Activated CD4-positive, CD25-positive, alpha-beta regulatory T cell treated with anti-CD3 and anti-CD28 coated beads, Interleukin-2, amount 50 U/mL, for 24 hours (primary cell): Measurements from ENCODE around the gene NPHS1.
"Not testable (repeated sequence)": the region's sequence is repeated elsewhere in the genome, so short reads cannot be mapped to it uniquely, and the experiment has no call there.

ENCODE experiments used
- ATAC-seq, 2 donors: fragments of 150-1000 bp; cut with Tn5 transposase; one replicate each; pipeline ENCODE4 v1.10.0; 2021; ENCODE audit warnings: mild to moderate bottlenecking in 1 of 2, moderate library complexity in 1 of 2

NPHS1 gene

DNA sequence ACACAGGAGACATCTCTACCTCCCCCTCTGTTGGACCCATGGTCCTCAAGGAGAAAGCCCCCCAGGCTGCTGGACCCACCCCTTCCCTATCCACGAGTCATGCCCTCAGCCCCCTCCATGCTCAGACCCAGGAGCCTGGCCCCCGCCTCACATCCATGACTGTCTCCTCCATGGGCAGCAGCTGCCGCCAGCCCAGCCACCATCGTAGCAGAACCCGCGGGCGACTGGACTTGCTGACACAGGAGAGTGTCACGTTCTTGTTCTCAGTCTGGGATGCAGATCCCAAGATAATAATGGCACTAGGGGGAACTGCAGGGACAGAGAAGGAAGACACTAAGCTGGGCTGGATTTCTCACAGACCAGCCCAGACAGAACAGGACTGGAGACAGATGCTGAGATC lies 3.8 kb downstream of the NPHS1 start:
- ATAC-seq, result no peak

DNA sequence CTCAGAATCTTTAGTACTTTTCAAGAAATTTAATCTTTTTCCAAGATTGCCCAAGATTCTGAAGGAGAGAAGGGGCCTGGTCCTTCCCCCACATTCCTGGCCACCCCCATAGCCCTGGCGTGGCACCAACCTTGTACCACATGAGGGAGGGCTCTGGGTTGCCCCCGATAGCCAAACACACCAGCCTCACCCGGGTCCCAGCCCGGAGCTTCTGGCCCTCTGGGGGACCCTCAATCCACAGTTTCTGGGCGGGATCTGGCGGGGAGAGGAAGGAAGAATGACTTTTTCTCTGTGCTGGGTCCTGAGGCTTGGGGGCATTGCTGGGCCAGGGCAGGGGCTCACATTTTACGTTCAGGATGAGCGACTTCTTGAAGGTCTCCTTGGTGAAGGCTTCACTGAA lies 4.4 kb downstream of the NPHS1 start:
- ATAC-seq, result no peak

DNA sequence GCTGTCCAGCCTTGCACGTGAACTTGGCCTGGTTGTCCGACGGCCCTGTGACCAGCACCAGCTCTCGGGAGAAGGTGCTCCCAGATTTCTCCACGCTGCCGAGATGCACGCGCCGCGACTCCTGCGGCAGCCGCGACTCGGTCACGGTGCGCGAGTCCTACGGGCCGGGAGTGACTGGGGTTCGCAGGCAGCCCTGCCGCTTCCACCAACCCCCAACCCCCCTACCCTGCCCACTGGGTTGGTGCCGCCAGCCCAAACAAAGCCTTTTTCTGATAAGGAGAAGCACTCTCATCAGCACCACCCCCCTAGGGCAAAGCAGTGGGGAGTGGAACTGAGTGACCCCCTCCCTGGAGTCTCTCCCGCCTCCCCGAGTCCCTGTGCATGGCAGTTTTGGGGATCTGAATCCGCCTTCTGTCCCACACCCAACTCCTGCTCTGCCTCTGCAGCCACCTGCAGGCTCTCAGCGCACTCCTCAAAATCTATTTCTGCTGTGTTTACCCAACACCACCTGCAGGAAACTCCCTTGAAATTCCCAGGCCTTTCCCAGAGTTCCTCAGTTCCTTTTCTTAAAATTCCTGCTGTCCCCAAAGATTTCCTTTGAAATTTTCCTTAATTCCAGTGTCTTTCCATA lies 6.2 kb downstream of the NPHS1 start:
- no peak for ATAC-seq

GRCh38 chr19:35845215-35846037 lies 6.9 kb downstream of the NPHS1 start:
- peak in 1 of 2 donors; percentile 33 for ATAC-seq

- ATAC-seq, result no peak
These were observed 7.7 kb downstream of the NPHS1 start for GRCh38 chr19:35844482-35845214.

DNA sequence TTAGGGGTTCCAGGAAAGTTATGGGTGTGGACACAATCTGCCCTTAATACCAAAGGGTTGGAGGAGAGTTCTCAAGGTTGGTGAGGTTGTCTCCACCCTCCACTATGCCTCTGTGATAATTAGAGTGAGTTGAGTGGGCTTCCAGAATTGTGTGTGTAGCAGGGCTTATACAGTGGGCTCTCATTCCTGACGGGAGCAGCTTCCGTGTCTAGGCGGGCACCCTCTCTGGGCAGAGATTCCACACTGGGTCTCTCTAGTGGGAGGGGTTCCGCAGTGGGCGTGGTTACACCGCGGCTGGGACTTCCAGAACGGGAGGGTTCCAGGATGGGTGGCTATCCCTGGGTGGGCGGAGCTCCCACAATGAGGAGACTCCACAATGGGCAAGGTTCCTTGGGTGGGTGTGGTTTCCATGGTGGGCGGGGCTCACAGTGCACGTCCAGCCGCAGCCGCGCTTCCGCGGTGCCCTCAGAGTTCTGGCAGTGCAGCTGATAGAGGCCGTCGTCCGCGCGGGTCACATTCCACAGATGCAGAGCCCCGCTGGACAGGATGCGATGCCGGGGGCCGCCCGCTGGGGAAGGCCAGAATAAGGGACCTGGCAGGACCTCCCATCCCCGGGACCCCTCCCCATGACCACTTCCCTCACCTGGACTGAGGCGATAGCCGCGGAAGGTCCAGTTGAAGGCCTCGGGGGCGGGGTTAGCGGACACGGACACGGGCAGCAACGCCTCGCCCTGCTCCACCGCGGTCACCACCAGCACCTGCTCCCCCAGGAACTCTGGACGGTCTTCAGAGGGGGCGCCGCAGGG lies 8.4 kb downstream of the NPHS1 start:
- no peak for ATAC-seq

DNA sequence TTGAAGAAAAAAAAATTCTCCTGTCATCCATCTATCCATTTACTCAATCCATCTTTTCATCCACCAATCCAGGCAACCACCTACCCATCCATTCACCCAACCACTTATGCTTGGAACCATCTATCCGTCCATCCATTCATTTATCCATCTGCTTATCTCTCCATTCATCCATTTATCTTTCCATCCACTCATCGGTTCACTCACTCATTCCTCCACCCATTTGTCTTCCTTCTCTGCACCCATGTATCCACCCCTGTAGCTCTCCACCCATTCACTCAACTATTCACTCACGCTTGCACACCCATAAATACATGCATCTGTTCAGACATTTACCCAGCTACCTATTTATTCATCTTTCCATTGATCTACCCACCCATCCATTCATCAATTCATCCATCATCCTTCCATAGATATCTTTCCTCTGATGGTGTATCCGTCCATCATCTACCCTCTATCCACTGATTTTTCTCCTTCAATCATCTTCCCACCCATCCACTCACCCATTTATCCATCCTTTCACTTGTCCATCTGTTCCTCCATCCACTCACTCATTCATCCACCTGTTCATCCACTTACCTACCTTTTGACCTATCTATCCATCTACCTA lies 9.5 kb downstream of the NPHS1 start:
- no peak for ATAC-seq

DNA sequence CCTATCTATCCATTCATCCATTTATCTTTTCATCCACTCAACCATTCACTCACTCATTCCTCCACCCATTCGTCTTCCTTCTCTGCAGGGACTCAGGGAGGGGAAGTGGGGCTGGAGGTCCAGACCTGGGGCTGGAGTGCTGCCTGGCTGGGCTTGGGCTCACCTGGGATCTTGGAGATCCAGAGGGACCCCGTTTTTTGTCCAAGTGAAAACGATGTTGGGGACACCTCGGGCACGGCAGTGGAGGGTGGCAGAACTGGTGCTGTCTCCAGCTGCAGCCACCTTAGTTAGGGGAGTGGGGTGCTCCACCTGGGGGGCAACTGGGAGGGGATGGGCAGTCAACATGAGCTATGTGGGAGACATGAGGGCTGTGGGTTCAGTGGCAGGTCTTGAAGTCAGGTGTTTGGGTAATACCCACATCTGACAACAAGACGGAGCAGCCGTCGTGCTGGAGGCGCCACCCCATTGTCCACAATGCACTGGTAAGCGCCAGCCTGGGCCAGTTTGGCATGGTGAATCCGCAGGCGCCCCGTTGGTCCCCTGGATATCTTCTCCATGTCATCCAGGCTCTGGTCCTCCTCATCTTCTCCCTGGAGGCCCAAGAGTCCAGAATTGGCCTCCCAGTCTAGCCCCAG lies 10.2 kb downstream of the NPHS1 start:
- ATAC-seq, result no peak

GRCh38 chr19:35836096-35836495 lies 16.2 kb downstream of the NPHS1 start:
- not testable (repeated sequence) for ATAC-seq

- ATAC-seq, result no peak
These were observed 18.3 kb downstream of the NPHS1 start for GRCh38 chr19:35833972-35834371.

GRCh38 chr19:35832054-35832453 lies 20.2 kb downstream of the NPHS1 start:
- ATAC-seq, result no peak

DNA sequence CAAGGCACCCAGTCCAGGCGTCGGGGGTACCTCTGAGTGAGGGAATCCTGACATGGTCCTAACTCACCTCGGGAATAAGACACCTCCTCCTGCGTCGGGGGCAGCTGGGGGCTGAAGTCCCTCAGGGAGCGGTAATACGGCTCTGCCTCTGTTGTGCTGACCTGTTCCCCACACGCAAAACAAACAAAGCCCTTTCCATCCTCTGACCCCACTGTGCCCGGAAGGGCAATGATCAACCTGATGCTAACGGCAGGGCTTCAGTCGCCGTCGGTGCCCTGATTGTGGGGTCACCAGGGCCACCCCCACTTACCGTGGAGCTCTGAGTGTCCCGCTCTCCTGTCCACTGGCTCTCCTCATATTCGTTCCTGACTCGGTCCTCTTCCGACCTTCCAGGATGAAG lies 21.3 kb downstream of the NPHS1 start:
- ATAC-seq, result no peak

GRCh38 chr19:35828692-35829301 lies 23.5 kb downstream of the NPHS1 start:
- ATAC-seq, result no peak

DNA sequence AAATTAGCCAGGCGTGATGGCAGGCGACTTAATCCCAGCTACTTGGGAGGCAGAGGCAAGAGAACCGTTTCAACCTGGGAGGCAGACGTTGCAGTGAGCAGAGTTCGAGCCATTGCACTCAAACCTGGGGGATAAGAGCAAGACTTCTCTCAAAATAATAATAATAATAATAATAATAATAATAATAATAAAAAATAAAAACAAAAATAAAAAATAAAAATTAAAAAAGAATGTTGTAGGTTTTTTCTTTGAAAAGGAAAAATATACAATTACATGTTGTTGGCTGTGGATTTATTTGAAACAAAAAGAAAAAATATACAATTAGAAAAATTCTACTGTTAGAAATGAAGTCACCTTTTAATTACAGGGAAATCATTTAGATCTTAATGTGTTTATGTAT lies 28.2 kb downstream of the NPHS1 start:
- no peak for ATAC-seq

GRCh38 chr19:35822579-35822978 lies 29.7 kb downstream of the NPHS1 start:
- no peak for ATAC-seq

GRCh38 chr19:35818445-35818844 lies 33.9 kb downstream of the NPHS1 start:
- no peak for ATAC-seq

- no peak for ATAC-seq
These were observed 35.5 kb downstream of the NPHS1 start for GRCh38 chr19:35816846-35817245.

DNA sequence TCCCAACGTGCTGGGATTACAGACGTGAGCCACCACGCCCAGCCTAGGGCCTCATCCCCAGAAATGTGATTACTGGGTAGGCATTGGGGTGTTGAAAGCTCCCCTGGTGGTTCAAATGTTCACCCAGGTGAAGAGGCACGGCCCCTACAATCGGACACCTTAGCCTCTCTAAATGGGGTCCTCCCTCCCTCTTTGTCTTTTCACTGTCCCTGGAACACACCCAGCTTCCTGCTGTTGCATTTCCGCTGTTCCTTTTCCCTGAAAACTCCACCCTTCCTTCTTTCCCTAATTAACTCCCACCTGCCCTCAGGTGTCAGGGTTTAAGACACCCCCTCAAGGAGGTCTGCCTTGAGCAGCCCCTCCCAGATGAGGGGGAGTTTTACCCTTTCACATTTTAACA lies 36.0 kb downstream of the NPHS1 start:
- ATAC-seq, result no peak

GRCh38 chr19:35813043-35813890 lies 39.0 kb downstream of the NPHS1 start:
- ATAC-seq, result no peak

DNA sequence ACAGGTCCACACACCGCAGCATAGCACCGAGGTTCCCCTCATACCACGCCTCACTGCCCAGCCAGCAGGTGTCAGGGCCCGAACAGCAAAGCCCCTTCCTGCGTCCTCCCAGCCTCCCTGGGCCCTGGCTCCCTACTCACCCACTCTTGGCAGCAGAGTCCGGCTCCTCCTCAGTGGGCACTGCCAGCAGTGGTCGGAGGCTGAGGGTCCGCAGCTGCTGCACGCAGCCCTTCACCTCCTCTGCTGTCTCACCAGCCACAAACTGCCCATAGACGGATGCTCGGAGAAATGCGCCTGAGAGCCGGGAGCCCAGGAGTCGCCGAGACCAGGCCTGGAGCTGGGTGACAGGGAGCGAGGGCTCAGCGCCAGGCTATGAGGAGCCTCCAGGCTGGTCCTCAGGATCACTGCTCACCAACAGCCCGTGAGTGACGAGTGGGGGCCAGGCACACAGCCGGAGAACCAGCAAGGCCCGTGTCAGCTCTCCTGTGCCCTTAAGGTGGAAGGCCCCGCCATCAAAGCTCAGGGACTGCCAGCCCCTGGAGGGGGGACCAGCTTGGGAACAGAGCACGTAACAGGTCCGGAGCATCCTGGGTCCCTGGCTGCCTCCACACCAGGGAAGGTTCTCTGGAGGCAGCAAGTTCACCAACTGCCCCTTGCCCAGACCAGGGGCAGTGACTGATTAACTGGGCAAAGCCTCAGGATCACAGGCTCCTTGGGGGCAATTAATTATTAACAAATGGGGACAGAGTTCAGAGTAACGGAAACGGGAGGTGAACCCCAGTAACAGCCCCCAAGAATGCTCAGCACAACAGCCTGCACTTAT lies 39.9 kb downstream of the NPHS1 start, which contains the start of gene PRODH2:
Gene PRODH2 (minus strand): TSS at position 626 of the 823 bp plus-strand sequence. CDS start 40 bp downstream, at position 586.
- ATAC-seq, result no peak
